Stomach (tissue), 4 donors: ENCODE results near the gene L3MBTL4.

Source experiments
- CTCF ChIP-seq, 7 experiments: fragments of 450-650 bp in 4 of 7; fragments of 200-600 bp in 3 of 7; sonication (generic) in 3 of 7; IDR thresholded peaks; one replicate each; pipeline ENCODE4 v1.5.1; 2016 to 2019; ENCODE audit warnings: antibody characterized with exemption in 7 of 7, control low read depth in 2 of 7, mild to moderate bottlenecking in 1 of 7
- POLR2A ChIP-seq, 4 donors: fragments of 450-650 bp; IDR thresholded peaks; one replicate each; pipeline ENCODE4 v1.6.1; 2016; ENCODE audit warnings: antibody characterized with exemption in 4 of 4, control low read depth in 2 of 4, mild to moderate bottlenecking in 1 of 4, moderate library complexity in 1 of 4

GRCh38 chr18:6341303-6341702, 73.4 kb downstream of the L3MBTL4 start:
- TF ChIP-seq CTCF (IDR thresholded peaks at IDR 0.05) (no peak), POLR2A (IDR thresholded peaks at IDR 0.05) (no peak)
